Measurements from ENCODE around the gene REV1. TPM values are rescaled to one million over a fixed set of nuclear protein-coding genes. Genes with fewer than 3 reads are reported as not detected.

Gene REV1
- total RNA-seq, 1 experiment from 2014 or later = 34.3 TPM

DNA sequence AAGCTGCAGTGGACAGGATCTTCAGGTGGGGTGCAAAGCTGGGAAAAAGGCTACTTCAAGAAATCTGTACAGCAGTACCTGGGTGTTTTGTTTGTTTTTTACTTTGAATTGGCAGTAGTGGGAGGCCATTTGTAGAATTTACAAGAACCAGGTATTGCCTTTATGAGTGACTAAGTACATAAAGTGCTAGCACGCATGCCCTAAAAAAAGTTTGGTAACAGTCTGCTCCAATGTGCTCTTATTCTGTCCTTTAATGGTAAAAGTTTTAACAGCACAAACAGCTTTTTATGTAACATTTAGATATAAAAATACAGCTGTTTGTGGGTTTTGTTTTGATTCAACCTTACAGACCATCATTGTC, 17.2 kb downstream of the REV1 start:
- intact Hi-C loops (cut with micrococcal nuclease) = no loop called here
- H3K27ac ChIP-seq (ENCODE audit: low read depth, low read length) = no peak overlapping the region
- no peak for ATAC-seq
- H3K4me1 ChIP-seq (ENCODE audit: control insufficient read depth in 1 of 2, insufficient read depth in 2 of 2, low read length in 2 of 2) = peaks cover 0 to 7% of the 10 kb centered on the region in 2 experiments; a peak in 1 of 4 replicates
- DNase-seq (ENCODE audit: low read depth, low spot score) = no peak
- H3K4me3 ChIP-seq (replicated peaks in 1 of 2; ENCODE audit: low read depth in 1 of 2, low read length in 2 of 2) = no peak overlapping the region
- no peak overlapping the region for H2AFZ ChIP-seq (ENCODE audit: low read depth, low read length, poor library complexity, severe bottlenecking)
- H3K36me3 ChIP-seq (ENCODE audit: control insufficient read depth in 1 of 2, insufficient read depth in 2 of 2, low read length in 2 of 2) = no peaks in the 10 kb centered on the region
- H3K79me2 ChIP-seq (ENCODE audit: insufficient read depth, low read length) = peaks cover 97% of the 10 kb centered on the region
- ChIA-PET POLR2A (no interaction called here), RAD21 (ENCODE audit: low non-redundant PET in 1 of 2, low total read pairs in 2 of 2, uncharacterized antibody in 2 of 2, unreplicated experiment in 2 of 2) (no interaction called here), CTCF (no interaction called here)
- no peak overlapping the region for H3K9ac ChIP-seq (ENCODE audit: low read length)
- H4K20me1 ChIP-seq (ENCODE audit: insufficient read depth) = 0 out of 2 replicates have a peak, but pooled peaks cover 3% of the 10 kb centered on the region
- H3K27me3 ChIP-seq (ENCODE audit: insufficient read depth, low read length) = no peaks in the 10 kb centered on the region
- H3K4me2 ChIP-seq (ENCODE audit: low read length) = no peak overlapping the region
- BruUV-seq (replicated peaks) = no TSS peak
- peaks cover 0 to 6% of the 10 kb centered on the region in 2 experiments; a peak in 1 of 4 replicates for H3K9me3 ChIP-seq (ENCODE audit: control insufficient read depth in 1 of 2, insufficient read depth in 1 of 2, low read depth in 1 of 2, low read length in 2 of 2)
- TF ChIP-seq, protein P1, sequence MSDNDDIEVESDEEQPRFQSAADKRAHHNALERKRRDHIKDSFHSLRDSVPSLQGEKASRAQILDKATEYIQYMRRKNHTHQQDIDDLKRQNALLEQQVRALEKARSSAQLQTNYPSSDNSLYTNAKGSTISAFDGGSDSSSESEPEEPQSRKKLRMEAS (IDR thresholded peaks at IDR 0.05) = no peak
- no peak for TF ChIP-seq ZBTB33 (IDR thresholded peaks at IDR 0.05; ENCODE audit: extremely low read depth, insufficient replicate concordance, low read length)
- no peak for TF ChIP-seq FOSL1 (IDR thresholded peaks at IDR 0.05; ENCODE audit: low read depth)
- TF ChIP-seq, protein P2, sequence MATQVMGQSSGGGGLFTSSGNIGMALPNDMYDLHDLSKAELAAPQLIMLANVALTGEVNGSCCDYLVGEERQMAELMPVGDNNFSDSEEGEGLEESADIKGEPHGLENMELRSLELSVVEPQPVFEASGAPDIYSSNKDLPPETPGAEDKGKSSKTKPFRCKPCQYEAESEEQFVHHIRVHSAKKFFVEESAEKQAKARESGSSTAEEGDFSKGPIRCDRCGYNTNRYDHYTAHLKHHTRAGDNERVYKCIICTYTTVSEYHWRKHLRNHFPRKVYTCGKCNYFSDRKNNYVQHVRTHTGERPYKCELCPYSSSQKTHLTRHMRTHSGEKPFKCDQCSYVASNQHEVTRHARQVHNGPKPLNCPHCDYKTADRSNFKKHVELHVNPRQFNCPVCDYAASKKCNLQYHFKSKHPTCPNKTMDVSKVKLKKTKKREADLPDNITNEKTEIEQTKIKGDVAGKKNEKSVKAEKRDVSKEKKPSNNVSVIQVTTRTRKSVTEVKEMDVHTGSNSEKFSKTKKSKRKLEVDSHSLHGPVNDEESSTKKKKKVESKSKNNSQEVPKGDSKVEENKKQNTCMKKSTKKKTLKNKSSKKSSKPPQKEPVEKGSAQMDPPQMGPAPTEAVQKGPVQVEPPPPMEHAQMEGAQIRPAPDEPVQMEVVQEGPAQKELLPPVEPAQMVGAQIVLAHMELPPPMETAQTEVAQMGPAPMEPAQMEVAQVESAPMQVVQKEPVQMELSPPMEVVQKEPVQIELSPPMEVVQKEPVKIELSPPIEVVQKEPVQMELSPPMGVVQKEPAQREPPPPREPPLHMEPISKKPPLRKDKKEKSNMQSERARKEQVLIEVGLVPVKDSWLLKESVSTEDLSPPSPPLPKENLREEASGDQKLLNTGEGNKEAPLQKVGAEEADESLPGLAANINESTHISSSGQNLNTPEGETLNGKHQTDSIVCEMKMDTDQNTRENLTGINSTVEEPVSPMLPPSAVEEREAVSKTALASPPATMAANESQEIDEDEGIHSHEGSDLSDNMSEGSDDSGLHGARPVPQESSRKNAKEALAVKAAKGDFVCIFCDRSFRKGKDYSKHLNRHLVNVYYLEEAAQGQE (IDR thresholded peaks at IDR 0.05; ENCODE audit: low read depth) = no peak
- TF ChIP-seq EZH2 (IDR thresholded peaks at IDR 0.05) = no peak
- no peak for TF ChIP-seq EZH2phosphoT487 (IDR thresholded peaks at IDR 0.05; ENCODE audit: borderline replicate concordance)
- H3K9me2 ChIP-seq (ENCODE audit: insufficient read depth) = no peaks in the 10 kb centered on the region
